ENCODE measurements around the gene PLEKHG5.
A peak's percentile ranks its signal among the peaks of the same experiment; 100 is the strongest.

Gene PLEKHG5

DNA sequence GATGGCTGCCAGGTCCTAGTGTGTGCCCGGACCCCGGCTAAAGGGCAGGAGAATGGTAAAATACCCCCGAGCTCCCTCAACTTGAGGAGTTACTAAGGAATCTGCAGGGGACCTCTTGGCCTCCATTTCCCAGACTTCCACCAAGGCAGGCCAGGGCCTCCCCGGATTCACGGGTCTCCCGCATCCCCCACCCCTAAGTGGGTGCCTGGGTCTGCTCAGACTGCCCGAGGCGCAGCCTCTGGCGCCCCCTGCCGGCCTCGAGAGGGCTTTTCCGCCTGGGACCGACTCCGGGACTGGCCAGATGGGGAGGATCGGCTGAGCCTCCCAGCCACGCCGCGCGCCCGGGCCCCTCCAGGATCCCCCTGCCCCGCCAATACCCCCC, 1.7 kb downstream of the PLEKHG5 start:
- TF ChIP-seq CTBP1 (IDR thresholded peaks at IDR 0.05; ENCODE audit: borderline replicate concordance), result no peak
- no peak for TF ChIP-seq TARDBP (IDR thresholded peaks at IDR 0.05)
- TF ChIP-seq ARNT (IDR thresholded peaks at IDR 0.05), result no peak
- TF ChIP-seq HDGF (IDR thresholded peaks at IDR 0.05; ENCODE audit: borderline replicate concordance), result no peak
- DNase-seq (ENCODE audit: extremely low spot score), result peak; percentile 90
- POLR2A ChIA-PET, result no interaction called here
- CTCF ChIA-PET, result interaction anchor here (0.6 to 2.2 kb wide), 7 partner anchors 10 to 251 kb away, joined by 3 to 9 read pairs (median 3); no protein-coding TSS in a partner anchor

DNA sequence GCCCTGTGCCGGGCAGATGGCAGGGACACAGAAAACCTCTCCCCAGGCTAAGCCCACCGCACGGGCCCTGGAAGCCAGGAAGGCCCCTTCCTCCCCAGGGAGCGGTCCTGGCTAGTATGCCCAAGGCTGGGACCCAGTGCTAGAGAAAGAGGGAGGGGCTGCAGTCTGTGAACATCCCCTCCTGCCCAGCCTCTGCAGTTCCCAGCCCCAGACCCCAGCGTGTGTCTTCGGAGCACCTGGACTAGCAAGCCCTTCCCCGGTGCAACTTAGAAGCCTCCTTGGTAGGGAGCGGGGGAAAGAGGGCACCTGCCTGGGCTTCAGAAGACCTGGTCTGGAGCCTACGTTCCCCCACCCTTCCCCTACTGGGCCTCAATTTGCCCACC, 2.1 kb downstream of the PLEKHG5 start:
- ChIA-PET POLR2A (interaction anchor here (1.0 kb wide), 1 partner anchor 15 kb away, joined by 4 read pairs; no protein-coding TSS in a partner anchor), CTCF (interaction anchor here (0.6 to 2.2 kb wide), 5 partner anchors 10 to 85 kb away, joined by 3 to 9 read pairs (median 3); no protein-coding TSS in a partner anchor)
- no peak for TF ChIP-seq BHLHE40 (IDR thresholded peaks at IDR 0.05; ENCODE audit: borderline replicate concordance)
- no peak for TF ChIP-seq ELF4 (IDR thresholded peaks at IDR 0.05)
- TF ChIP-seq ARNT (IDR thresholded peaks at IDR 0.05), result no peak
- no peak for TF ChIP-seq ZNF384 (IDR thresholded peaks at IDR 0.05)
- no peak for TF ChIP-seq FOXM1 (IDR thresholded peaks at IDR 0.05; ENCODE audit: borderline replicate concordance)
- TF ChIP-seq FOXK2 (IDR thresholded peaks at IDR 0.05), result no peak
- no peak for TF ChIP-seq L3MBTL2 (conservative IDR thresholded peaks at IDR 0.05)
- no peak for TF ChIP-seq SP1 (IDR thresholded peaks at IDR 0.05)
- TF ChIP-seq LEF1 (IDR thresholded peaks at IDR 0.05; ENCODE audit: borderline replicate concordance), result no peak
- TF ChIP-seq HDGF (IDR thresholded peaks at IDR 0.05; ENCODE audit: borderline replicate concordance), result no peak
- TF ChIP-seq, protein P1, sequence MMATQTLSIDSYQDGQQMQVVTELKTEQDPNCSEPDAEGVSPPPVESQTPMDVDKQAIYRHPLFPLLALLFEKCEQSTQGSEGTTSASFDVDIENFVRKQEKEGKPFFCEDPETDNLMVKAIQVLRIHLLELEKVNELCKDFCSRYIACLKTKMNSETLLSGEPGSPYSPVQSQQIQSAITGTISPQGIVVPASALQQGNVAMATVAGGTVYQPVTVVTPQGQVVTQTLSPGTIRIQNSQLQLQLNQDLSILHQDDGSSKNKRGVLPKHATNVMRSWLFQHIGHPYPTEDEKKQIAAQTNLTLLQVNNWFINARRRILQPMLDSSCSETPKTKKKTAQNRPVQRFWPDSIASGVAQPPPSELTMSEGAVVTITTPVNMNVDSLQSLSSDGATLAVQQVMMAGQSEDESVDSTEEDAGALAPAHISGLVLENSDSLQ (IDR thresholded peaks at IDR 0.05), result no peak
- no peak for TF ChIP-seq TARDBP (IDR thresholded peaks at IDR 0.05)
- TF ChIP-seq CTBP1 (IDR thresholded peaks at IDR 0.05; ENCODE audit: borderline replicate concordance), result no peak
- TF ChIP-seq SUZ12 (IDR thresholded peaks at IDR 0.05), result no peak
- DNase-seq (ENCODE audit: extremely low spot score), result no peak

DNA sequence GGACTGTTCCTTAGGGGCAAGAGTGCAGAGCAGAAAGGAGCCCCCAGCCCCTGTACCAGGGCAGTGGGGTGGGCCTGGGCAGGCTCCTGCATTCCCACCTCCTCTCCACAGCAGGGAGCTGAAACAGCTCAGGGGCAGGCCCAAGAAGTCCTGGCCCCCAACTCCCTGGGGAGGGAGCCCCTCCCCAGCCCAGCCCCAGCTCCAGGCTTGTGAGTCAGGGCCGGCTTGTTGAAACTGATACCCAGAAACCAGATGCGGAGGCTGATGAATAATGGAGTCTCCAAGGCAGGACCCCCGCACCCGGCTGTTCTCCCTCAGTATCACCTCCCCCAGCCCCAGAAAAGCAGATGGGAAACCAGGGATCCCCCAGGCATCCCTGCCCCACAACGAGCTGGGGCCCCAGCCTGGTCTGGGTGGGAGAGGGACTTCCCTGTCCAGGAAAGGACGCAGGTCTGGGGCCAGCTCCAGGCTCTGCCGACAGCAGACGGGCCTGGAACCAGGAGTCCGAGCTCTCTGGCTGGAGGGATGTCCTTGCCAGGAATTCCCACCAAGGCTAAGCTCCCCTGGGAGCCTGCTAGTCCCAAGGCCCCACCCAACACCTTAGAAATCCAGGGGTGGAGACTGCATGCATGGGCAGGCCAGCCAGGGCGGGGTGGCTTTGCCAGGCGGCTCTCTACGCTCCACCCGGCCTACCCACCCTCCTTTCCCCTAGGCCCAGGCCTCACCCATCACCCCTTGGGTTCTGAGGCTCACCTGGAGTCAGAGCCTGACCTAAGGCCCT, 2.7 kb downstream of the PLEKHG5 start:
- DNase-seq (ENCODE audit: extremely low spot score), result no peak
- POLR2A ChIA-PET, result interaction anchor here (1.0 to 1.2 kb wide), 2 partner anchors 15 to 32 kb away, joined by 3 to 4 read pairs; no protein-coding TSS in a partner anchor

DNA sequence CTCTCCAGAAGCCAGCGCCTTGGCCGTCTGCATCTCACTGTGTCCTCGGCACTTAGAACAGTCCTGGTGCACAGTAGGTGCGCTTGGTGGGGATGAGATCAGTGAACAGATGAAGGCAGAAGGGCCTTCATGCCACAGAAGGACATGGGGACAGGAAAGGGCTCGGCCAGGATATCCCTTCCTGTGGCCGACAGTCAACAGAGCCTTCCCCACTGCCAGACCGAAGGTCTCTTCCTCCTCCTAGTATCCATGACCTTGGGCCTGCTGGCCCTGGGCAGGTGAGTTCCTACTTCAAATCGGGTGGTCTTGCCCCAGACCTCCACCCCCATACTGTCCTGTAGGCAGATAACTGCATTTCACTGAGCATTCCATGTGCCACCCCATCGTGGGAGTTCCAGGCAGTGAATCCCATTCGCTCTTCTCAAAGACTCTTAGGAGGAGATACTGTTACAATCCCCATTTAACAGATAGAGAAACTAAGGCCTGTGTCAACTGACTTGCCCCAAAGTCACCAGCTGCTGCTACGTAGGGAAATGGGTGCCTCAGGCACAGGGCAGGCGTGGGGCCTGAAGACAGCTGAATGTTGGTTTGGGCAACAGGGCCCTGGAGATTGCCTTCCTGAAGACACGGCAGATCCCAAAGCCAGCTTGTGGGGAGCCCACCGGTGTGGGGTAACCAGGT, 3.5 kb downstream of the PLEKHG5 start:
- TF ChIP-seq TARDBP (IDR thresholded peaks at IDR 0.05) (no peak), FOXA1 (IDR thresholded peaks at IDR 0.05) (no peak), ARNT (IDR thresholded peaks at IDR 0.05) (no peak)
- ChIA-PET POLR2A (interaction anchor here (1.2 kb wide), 1 partner anchor 33 kb away, joined by 3 read pairs; no protein-coding TSS in a partner anchor), CTCF (interaction anchor here (1.1 kb wide), 1 partner anchor 31 kb away, joined by 3 read pairs; no protein-coding TSS in a partner anchor)
- DNase-seq (ENCODE audit: extremely low spot score), result no peak

More for the DNA sequence above, 2.7 kb downstream of the PLEKHG5 start:
- CTCF ChIA-PET, result interaction anchor here (0.6 to 2.2 kb wide), 5 partner anchors 11 to 84 kb away, joined by 3 to 9 read pairs (median 3); no protein-coding TSS in a partner anchor
- TF ChIP-seq ARNT (IDR thresholded peaks at IDR 0.05), result no peak
- TF ChIP-seq FOXA1 (IDR thresholded peaks at IDR 0.05), result no peak
- no peak for TF ChIP-seq SP1 (IDR thresholded peaks at IDR 0.05)
- TF ChIP-seq BHLHE40 (IDR thresholded peaks at IDR 0.05; ENCODE audit: borderline replicate concordance), result no peak
- TF ChIP-seq L3MBTL2 (conservative IDR thresholded peaks at IDR 0.05), result no peak
- TF ChIP-seq FOXM1 (IDR thresholded peaks at IDR 0.05; ENCODE audit: borderline replicate concordance), result no peak
- TF ChIP-seq FOXK2 (IDR thresholded peaks at IDR 0.05), result no peak
- TF ChIP-seq, protein P1 (IDR thresholded peaks at IDR 0.05), result no peak
- no peak for TF ChIP-seq LEF1 (IDR thresholded peaks at IDR 0.05; ENCODE audit: borderline replicate concordance)
- TF ChIP-seq NFRKB (IDR thresholded peaks at IDR 0.05), result no peak
- TF ChIP-seq ELF4 (IDR thresholded peaks at IDR 0.05), result no peak
- TF ChIP-seq SUZ12 (IDR thresholded peaks at IDR 0.05), result no peak
- no peak for TF ChIP-seq ZNF384 (IDR thresholded peaks at IDR 0.05)
- TF ChIP-seq TARDBP (IDR thresholded peaks at IDR 0.05), result no peak
- TF ChIP-seq CTBP1 (IDR thresholded peaks at IDR 0.05; ENCODE audit: borderline replicate concordance), result no peak
- no peak for TF ChIP-seq HDGF (IDR thresholded peaks at IDR 0.05; ENCODE audit: borderline replicate concordance)

DNA sequence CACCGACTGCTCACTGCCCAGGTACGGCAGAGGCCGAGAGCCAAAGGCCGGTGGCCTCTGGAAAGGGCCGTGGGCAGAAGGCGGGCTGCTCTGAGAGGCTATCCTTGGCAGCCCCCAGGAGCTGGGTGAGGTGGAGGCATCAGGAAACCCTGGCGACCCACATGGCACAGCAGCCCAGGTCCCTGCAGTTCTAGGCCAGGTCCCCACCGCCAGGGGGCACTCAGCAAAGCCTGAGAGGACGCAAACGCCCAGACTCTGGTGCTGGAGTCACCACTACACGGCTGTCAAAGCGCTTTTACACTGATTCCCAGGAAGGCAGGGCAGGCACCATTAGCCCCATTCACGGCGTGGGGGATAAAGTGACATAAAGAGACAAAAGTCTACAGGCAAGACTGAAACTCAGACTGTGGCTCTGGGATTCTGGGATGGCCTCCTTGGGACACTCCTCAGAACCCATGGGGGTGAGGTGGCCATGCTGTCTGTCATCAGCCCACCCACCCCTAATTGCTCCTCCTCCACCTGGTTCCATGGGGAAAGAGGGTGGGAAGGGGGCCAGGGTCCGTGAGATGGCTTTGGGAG, 4.9 kb downstream of the PLEKHG5 start:
- ChIA-PET CTCF (interaction anchor here (0.6 to 1.4 kb wide), 5 partner anchors 10 to 126 kb away, joined by 3 to 5 read pairs (median 4); no protein-coding TSS in a partner anchor), POLR2A (no interaction called here)
- no peak for TF ChIP-seq TARDBP (IDR thresholded peaks at IDR 0.05)
- no peak for TF ChIP-seq ZNF384 (IDR thresholded peaks at IDR 0.05)
- no peak for TF ChIP-seq NFRKB (IDR thresholded peaks at IDR 0.05)
- TF ChIP-seq, protein P1 (IDR thresholded peaks at IDR 0.05), result 0 out of 2 replicates have a peak, but pooled peaks have one; percentile 4
- DNase-seq (ENCODE audit: extremely low spot score), result peak; percentile 86

Data from HEK293T (cell line).